Measurements from ENCODE around the gene SLC39A1. TPM values are rescaled to one million over a fixed set of nuclear protein-coding genes. Genes with fewer than 3 reads are reported as not detected.

The SLC39A1 gene, protein sequence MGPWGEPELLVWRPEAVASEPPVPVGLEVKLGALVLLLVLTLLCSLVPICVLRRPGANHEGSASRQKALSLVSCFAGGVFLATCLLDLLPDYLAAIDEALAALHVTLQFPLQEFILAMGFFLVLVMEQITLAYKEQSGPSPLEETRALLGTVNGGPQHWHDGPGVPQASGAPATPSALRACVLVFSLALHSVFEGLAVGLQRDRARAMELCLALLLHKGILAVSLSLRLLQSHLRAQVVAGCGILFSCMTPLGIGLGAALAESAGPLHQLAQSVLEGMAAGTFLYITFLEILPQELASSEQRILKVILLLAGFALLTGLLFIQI
- 92.6 and 96.6 TPM in 2 replicates for total RNA-seq

DNA sequence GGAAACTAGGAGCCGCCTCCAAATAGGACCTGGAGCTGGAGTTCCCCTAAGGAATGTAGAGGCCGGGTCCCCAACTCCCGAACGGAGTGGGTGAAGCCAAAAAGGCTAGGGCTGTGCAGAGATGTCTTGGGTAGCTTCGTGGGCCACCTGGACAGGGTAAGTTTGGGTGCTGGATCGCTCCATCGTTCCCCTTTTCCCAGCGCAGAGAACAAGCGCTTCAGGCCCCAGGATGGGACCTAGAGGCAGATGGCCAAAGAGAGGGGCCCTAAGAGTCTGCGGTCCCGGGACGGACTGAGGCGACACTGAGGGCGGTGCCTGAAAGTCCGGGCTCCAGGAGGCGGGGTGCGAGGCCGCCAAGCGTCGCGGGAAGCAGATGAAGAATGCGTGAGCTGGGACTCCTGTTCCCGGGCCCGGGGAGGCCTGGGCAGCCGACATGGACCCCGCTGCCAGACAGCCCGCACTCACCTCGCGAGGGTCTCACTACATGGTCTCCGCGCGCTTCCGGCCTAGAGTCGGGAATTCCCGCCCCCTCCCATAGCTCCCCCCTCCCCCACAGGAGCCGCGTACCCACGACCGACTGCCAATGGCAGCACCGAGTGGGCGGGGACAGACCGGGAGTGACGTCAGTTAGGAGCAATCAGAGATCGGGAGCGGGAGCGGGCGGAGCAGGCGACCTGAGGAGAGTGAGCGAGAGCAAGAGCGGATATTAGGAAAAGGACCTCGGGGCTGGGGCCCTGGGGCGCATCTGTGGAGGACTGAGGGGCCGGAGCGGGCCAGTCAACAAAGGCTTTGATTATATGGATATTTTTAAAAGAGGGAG, at the start of gene SLC39A1:
Gene SLC39A1 (minus strand): TSS at position 508 of the 820 bp plus-strand sequence. CDS start 822 bp downstream, outside the sequence.

DNA sequence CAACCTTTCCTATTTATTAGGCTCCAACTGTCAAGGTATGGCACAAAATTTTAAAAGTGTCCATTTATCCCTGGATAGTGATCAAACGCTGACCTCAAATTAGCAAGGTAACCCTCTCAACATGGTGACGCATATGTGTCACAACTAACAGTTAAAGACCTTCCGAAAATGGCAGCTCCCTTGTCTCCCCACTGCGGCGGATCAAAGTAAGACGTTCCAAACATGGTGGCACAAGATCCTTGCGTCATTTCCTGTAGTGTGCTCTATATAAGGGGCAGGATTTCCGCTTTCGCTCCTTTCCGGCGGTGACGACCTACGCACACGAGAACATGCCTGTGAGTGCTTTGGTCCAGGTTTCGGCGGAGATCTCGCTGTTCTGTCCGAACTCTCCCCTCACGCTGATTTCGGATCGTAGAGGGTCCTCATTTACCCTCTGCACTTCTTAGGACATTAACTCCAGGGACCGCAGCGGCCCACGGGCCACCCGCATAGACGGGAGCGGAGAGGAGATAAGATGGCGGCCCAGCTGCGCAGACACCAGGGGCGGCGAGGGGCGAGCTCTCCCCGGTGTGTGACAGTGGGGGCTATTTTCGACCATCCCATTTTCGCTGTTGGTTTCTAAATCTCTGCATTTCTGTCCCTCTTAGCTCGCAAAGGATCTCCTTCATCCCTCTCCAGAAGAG, 27.3 kb upstream of the SLC39A1 start, which contains the start of gene RPS27:
Gene RPS27 (plus strand): TSS at position 295 of the 683 bp plus-strand sequence. CDS start 35 bp downstream, at position 330.

DNA sequence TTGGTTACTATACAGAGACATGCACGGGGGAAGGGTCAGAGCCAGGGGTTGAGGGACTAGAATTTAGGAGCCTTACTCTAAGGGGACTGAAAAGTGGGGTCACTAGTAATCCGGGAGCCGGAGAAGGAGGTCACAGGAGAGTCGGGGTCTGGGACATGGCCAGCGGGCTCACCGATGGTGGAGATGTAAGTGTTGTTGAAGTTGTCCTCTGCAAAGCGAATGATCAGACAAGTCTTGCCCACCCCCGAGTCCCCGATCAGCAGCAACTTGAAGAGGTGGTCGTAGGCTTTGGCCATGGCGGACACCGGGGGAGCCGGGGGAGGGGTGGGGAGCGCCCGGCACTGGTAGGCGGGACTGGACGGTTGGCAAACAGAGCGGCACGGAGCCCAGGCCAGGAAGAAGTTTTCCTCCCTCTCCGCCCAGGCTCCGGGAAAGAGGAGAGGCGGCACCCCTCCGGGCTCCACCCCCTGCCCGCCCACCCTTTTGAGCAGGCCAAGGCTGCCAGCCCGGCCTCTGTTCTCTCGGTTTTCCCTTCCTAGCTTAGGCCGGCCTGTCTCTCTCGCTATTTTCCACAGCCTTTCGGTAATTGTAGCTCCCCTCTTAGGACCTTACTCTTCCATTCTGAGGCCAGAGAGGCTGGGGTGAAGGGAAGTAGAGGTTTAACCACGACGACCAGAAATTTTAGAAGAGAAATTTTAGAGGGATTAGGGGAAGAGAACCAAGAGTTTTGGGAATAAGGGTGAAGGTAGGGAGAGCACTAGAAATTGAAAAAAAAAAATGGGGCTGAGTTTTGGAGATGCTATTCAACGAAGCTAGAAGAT, 22.8 kb upstream of the SLC39A1 start, which contains the start of gene RAB13:
Gene RAB13 (minus strand): TSS at position 399 of the 821 bp plus-strand sequence. CDS start 103 bp downstream, at position 296.

GRCh38 chr1:153977250-153978240, 14.2 kb upstream of the SLC39A1 start, which contains the start of gene JTB:
Gene JTB, minus strand, starts transcription at chr1:153977674. Its CDS starts 422 bp downstream, at chr1:153977252.

DNA sequence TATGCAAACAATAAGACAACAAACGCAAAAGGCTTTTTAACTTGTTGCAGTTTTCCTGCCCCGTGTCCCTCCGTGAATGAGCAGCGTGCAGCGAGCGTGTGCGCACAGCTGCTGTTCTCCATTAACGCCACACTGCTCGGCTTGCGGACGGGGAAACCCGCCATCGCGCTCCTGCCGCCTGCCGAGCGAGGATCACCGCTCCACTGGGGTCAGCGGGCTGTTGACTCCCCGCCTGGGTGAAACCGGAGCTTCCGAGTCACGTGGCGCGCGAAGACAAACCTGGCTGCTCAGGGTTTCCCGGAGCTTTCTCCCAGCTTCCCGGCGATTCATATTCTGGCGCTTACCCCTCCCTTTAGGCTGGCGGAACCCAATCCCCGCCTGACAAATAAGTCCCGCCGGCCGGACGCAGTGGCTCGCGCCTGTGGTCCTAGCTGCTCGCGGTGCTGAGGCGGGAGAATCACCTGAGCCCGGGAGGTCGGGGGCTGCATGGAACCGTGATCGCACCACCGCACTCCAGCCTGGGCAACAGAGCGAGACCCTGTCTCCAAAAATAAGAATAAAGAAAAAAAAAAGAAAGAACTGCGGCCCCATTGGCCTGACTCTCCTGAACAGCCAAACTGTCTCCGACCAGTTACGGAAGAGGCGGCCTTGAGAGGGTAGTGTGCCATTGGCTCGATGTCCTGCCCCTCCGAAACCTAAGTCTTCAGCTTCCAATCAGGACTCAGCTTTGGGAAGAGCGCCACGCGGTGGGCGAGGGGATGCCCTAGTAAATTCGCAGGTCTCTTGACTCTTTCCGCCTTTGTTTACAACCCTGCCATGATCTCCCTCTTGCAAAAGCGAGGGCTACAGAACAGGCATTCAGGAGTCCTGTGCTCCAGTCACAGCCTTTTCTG, 4.0 kb upstream of the SLC39A1 start, which contains the start of gene CREB3L4:
Gene CREB3L4 (plus strand): TSS at position 796 of the 893 bp plus-strand sequence. CDS start 624 bp downstream, outside the sequence.

GRCh38 chr1:153958111-153958960, 5.0 kb downstream of the SLC39A1 start, which contains the start of gene CRTC2:
Gene CRTC2, minus strand, starts transcription at chr1:153958612. Its CDS starts 115 bp downstream, at chr1:153958497.

GRCh38 chr1:153946622-153947241, 16.6 kb downstream of the SLC39A1 start, which contains the start of gene DENND4B:
Gene DENND4B, minus strand, starts transcription at chr1:153946718. Its CDS starts 2,344 bp downstream, at chr1:153944374.

GRCh38 chr1:153922972-153923925, 40.1 kb downstream of the SLC39A1 start, which contains the start of gene GATAD2B:
Gene GATAD2B, minus strand, starts transcription at chr1:153922972. Its CDS starts 94,625 bp downstream, at chr1:153828347.

Other genes starting within 250 kb of the SLC39A1 start
- 22.5 and 25.0 TPM in 2 replicates for gene INTS3, start 235.5 kb downstream of the SLC39A1 start, total RNA-seq
- 11.3 and 19.6 TPM in 2 replicates for gene SLC27A3, start 188.1 kb downstream of the SLC39A1 start, total RNA-seq
- gene GATAD2B, start 40.6 kb downstream of the SLC39A1 start, total RNA-seq = 4.2 and 8.8 TPM in 2 replicates
- gene DENND4B, start 16.8 kb downstream of the SLC39A1 start, total RNA-seq = 16.4 and 17.9 TPM in 2 replicates
- 11.1 and 15.9 TPM in 2 replicates for gene CRTC2, start 4.9 kb downstream of the SLC39A1 start, total RNA-seq
- gene CREB3L4, start 4.4 kb upstream of the SLC39A1 start, total RNA-seq = 9.4 and 12.8 TPM in 2 replicates
- gene JTB, start 14.1 kb upstream of the SLC39A1 start, total RNA-seq = 191 and 223 TPM in 2 replicates
- gene RAB13, start 22.8 kb upstream of the SLC39A1 start, total RNA-seq = 23.6 and 34.6 TPM in 2 replicates
- gene RPS27, start 27.2 kb upstream of the SLC39A1 start, total RNA-seq = 2,325 and 2,353 TPM in 2 replicates
- not detected in 2 replicates for gene NUP210L, start 191.5 kb upstream of the SLC39A1 start, total RNA-seq
- gene TPM3, start 228.6 kb upstream of the SLC39A1 start, total RNA-seq = 358 and 470 TPM in 2 replicates
- gene CFAP141, start 242.8 kb upstream of the SLC39A1 start, total RNA-seq = not detected in 2 replicates

All from airway epithelial cell (primary cell).